NCI-H446 (cell line): ENCODE data around the gene KIF17.
"Not testable (repeated sequence)": the region's sequence is repeated elsewhere in the genome, so short reads cannot be mapped to it uniquely, and the experiment has no call there.

Experiments
- DNase-seq, 2 experiments: peaks; one replicate each; lab custom pipeline; 2025; lab: John Stamatoyannopoulos, UW

KIF17 gene

DNA sequence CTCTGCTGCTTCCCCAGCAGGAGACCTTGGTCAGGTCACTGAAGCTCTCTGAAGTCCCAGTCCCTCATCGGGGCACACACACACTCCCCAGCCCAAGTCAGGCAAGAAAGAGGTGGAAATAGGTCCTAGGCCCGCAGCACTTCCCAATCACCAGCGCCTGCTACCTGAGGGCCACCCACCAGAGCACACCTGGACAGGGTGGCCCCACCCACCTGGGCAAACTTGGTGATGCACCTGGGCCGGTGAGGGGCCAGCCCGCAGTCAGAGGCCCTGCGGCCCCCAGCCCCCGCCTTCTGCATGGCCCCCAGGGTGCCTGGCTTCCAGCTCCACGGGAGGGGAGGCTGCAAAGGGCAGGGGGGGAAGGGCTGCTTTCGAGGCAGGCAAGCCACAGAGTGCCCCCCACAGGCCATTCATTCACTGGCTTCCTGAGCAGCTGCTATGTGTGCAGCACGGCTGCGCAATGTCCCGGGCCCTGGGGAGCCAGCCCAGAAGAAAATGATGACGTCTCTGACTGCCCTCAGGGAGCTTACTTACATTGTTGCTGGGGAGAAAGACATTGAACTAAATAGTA, 10.0 kb upstream of the KIF17 start:
- DNase-seq: no peak

GRCh38 chr1:20726932-20727745, 9.3 kb upstream of the KIF17 start:
- DNase-seq: no peak

- no peak for DNase-seq
These were observed 8.5 kb upstream of the KIF17 start for GRCh38 chr1:20726118-20726911.

DNA sequence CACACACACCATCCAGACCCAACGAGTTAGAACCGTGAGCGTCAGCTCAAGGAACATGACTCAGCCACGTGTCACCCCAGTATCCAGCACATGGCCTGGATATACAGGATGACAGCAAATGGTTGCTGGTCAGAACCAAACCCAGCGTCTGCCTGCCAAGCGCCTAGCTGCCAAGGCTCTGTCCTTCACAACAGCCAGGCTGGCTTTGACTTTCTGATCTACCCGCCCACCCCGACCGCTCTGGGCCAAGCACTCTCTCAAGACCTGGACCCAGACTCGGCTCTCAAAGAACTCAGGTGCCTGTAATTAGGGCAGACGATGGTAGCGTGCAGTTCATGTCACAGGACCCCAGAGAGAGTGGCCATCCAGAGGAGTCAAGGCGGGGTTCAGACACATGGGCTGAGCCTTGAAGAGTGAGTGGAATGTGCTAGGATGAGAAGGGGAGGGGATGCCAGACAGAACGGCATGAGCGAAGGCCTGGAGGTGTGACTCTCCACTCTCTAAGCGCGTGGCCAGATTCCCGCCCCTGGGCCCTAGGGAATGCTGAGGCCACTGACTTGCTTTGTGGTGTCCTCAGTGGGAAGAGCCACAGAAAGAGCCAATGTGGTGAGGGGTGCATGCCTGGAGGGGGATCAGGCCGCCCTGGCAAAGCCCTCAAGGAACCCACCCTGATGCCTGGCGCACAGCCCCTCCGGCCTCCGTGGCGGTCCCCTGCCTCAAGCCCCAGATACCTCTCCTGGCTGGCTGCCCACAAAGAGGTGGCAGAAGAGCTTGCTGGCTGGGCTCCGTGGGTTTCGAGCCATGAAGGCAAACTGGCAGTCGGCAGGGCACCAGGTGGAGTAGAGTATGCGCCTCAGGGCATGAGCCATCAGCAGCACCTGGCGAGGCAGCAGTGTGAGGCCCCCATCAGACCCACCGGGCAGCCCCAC, 7.6 kb upstream of the KIF17 start:
- no peak for DNase-seq

- no peak for DNase-seq
These were observed 6.8 kb upstream of the KIF17 start for GRCh38 chr1:20724364-20725188.

GRCh38 chr1:20723537-20724363, 5.9 kb upstream of the KIF17 start:
- DNase-seq: no peak

GRCh38 chr1:20723159-20723536, 5.3 kb upstream of the KIF17 start:
- DNase-seq: no peak

DNA sequence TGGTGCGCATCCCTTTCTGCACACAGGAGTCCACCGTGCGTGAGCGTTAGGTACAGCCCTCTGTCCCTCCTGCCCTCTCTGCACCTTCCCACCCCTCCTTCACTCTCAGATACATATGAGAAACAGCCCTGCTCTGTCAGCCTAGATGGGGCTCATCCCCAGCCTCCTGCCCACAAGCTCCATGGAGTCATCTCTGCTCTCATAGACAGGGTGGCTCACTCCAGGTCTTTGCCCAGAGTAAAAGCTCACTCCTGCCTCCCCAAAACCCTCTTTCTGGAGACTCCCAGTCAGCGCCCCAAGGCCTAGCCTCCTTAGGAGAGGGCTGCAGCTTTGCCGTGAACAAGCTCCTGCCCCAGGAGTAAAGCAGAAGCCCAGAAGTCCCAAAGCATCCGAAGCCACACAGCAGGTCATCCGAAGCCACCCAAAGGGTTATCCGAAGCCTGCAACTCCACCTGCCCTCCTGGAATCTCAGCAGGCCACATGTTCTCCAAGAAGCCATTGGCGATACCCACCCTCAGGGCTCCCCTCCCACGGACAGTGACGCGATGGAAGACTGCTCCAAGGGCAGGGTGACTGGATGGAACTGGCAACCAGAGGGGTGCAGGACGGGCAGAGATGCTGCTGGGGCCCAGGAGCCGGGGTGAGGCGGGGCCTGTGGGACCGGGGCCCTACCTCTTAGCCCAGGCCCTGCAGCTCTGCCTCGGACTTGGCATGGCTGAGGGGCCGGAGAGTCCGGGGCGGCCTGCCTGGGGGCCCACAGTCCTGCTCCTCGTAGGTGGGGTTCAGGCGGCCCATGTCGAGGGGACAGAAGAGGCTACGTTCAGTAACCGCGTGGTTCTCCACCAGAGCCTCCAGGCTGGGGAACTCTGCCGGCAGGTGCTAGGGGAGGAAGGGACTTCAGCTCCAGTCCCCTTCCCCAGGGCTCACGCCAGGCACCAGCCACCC, 3.6 kb upstream of the KIF17 start:
- no peak for DNase-seq

- DNase-seq: no peak
These were observed 2.9 kb upstream of the KIF17 start for GRCh38 chr1:20720631-20721091.

- no peak for DNase-seq
These were observed 2.2 kb upstream of the KIF17 start for GRCh38 chr1:20719871-20720620.

- no peak for DNase-seq
These were observed 1.5 kb upstream of the KIF17 start for GRCh38 chr1:20719261-20719660.

DNA sequence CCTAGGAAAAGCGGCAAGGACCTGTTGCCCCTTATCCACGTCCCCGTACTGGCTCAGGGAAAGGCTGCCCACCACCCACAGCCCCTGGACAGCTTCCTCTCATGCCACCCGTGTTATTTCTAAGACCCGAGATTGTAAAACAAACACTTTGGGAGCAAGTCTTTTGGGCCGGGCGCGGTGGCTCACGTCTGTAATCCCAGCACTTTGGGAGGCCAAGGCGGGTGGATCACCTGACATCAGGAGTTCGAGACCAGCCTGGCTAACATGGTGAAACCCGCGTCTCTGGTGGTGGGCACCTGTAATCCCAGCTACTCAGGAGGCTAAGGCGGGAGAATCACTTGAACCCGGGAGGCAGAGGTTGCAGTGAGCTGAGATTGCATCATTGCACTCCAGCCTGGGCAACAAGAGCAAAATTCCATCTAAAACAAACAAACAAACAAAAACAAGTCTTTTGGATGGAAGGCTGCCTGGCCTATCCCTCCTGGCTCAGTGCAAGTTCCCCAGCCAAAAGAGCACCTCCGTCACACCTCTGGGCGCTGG, 606 bp upstream of the KIF17 start:
- DNase-seq: not testable (repeated sequence)

- no peak for DNase-seq
These were observed 1.6 kb downstream of the KIF17 start for GRCh38 chr1:20716232-20716631.

DNA sequence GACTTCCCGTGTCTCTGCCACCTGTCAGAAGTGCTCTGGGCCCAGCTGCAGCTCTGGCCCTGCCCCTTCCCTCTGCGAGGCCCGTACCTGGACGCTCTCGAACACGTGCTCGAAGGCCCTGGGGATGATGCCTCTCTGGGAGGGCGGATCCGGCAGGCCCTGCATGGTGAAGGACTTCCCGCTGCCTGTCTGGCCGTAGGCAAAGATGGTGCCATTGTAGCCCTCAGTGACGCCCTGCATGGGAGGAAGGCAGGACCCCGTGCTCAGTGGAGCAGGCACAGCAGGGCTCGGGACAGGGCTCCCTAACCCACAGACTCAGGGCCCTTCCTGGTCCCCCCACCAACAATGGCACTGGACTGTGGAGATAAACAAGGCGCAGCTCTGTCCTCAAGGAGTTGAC, 2.4 kb downstream of the KIF17 start:
- no peak for DNase-seq

DNA sequence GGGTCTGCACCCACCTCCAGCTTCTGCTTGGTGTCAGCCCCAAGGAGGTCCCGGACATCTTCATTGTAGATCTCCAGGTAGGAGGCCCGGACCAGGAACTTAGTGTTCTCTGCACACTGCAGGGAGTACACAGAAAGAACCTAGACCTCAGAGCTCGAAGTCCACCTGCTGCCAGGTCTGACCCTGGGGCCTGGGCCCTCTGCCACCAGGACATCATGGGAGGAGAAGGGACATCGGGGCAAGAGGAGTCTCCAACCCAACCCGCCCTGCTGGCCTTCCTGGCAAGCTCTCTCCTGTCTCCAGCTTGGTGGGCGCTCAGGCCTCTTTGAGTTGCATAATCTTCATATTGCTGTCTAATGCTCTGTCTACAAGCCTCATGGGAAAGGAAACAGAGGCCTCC, 4.4 kb downstream of the KIF17 start:
- DNase-seq: no peak

- DNase-seq: no peak
These were observed 5.6 kb downstream of the KIF17 start for GRCh38 chr1:20712215-20712577.

GRCh38 chr1:20711285-20712214, 6.3 kb downstream of the KIF17 start:
- DNase-seq: no peak
